IMR-90 (cell line): ENCODE results near the gene MOXD1. TPM values are rescaled to one million over a fixed set of nuclear protein-coding genes. Genes with fewer than 3 reads are reported as not detected.

Experiments
- ATAC-seq: fragments of 200-7000 bp; cut with Tn5 transposase; 2 replicates; pipeline ENCODE4 v1.9.1; 2020; ENCODE audit warnings: low read depth, mild to moderate bottlenecking, moderate library complexity
- BruUV-seq: library from RNA; stranded (reverse); fragments of 400-500 nt; replicated peaks from 2 replicates; lab custom pipeline; 2021; lab: Mats Ljungman, UMichigan
- CTCF ChIA-PET: fragments of 300-600 bp; formaldehyde crosslinking; extraction: SDS; loops from one replicate; lab custom pipeline; 2021; ENCODE audit warnings: antibody characterized with exemption; lab: Yijun Ruan, JAX
- POLR2A ChIA-PET: fragments of 300-600 bp; sonication (Branson Sonifier 250); formaldehyde crosslinking; loops from one replicate; lab custom pipeline; 2022; ENCODE audit warnings: antibody characterized with exemption; ENCODE audit not compliant: unreplicated experiment; lab: Charles Lee
- DNase-seq: peaks from one replicate; pipeline ENCODE4 v3.0.0; 2013
- H2AFZ ChIP-seq: replicated peaks from 2 replicates; pipeline ENCODE3; 2013; ENCODE audit warnings: low read length, mild to moderate bottlenecking; ENCODE audit not compliant: poor library complexity
- H2AK5ac ChIP-seq: 2 replicates; pipeline ENCODE4 v1.6.1; 2013; ENCODE audit warnings: low read depth, low read length, inconsistent platforms
- H2AK9ac ChIP-seq: replicated peaks from 2 replicates; pipeline ENCODE3; 2013; ENCODE audit warnings: mild to moderate bottlenecking, low read depth, low read length, moderate library complexity; ENCODE audit not compliant: poor library complexity
- H2BK120ac ChIP-seq: 2 replicates; pipeline ENCODE4 v1.6.1; 2013; ENCODE audit warnings: low read depth, low read length, inconsistent platforms
- H2BK15ac ChIP-seq: 3 replicates; pipeline ENCODE4 v1.6.1; 2013; ENCODE audit warnings: low read depth, low read length, inconsistent platforms
- H2BK20ac ChIP-seq: 2 replicates; pipeline ENCODE4 v1.6.1; 2013; ENCODE audit warnings: low read depth, mild to moderate bottlenecking, inconsistent platforms, low read length, moderate library complexity
- H2BK5ac ChIP-seq: 2 replicates; pipeline ENCODE4 v1.6.1; 2013; ENCODE audit warnings: mild to moderate bottlenecking, low read depth, low read length, inconsistent platforms; ENCODE audit not compliant: poor library complexity, severe bottlenecking
- H3K14ac ChIP-seq: replicated peaks from 2 replicates; pipeline ENCODE4 v1.6.1; 2013; ENCODE audit warnings: low read depth, low read length, inconsistent platforms
- H3K18ac ChIP-seq: 2 replicates; pipeline ENCODE4 v1.6.1; 2013; ENCODE audit warnings: low read depth, low read length, control low read depth
- H3K23ac ChIP-seq: 2 replicates; pipeline ENCODE4 v1.6.1; 2013; ENCODE audit warnings: low read depth, low read length, inconsistent platforms
- H3K27ac ChIP-seq: 2 replicates; pipeline ENCODE4 v1.5.1; 2013; ENCODE audit warnings: mild to moderate bottlenecking, control low read depth, low read length; ENCODE audit not compliant: insufficient read depth
- H3K27me3 ChIP-seq: 2 replicates; pipeline ENCODE4 v1.6.1; 2013; ENCODE audit warnings: low read length; ENCODE audit not compliant: control insufficient read depth, insufficient read depth
- H3K36me3 ChIP-seq: 2 replicates; pipeline ENCODE4 v1.6.1; 2013; ENCODE audit warnings: low read length, mixed read lengths; ENCODE audit not compliant: control insufficient read depth, insufficient read depth
- H3K4ac ChIP-seq: 2 replicates; pipeline ENCODE4 v1.6.1; 2013; ENCODE audit warnings: low read depth, low read length, inconsistent platforms
- H3K4me1 ChIP-seq: 2 replicates; pipeline ENCODE4 v1.6.1; 2013; ENCODE audit warnings: low read length, mixed read lengths; ENCODE audit not compliant: control insufficient read depth, insufficient read depth
- H3K4me2 ChIP-seq: 2 replicates; pipeline ENCODE4 v1.6.1; 2013; ENCODE audit warnings: low read depth, mild to moderate bottlenecking, control low read depth, low read length, moderate library complexity
- H3K4me3 ChIP-seq: 2 replicates; pipeline ENCODE4 v1.5.1; 2013; ENCODE audit warnings: low read depth, mild to moderate bottlenecking, control low read depth, low read length, moderate library complexity; ENCODE audit not compliant: insufficient read depth
- H3K56ac ChIP-seq: 2 replicates; pipeline ENCODE4 v1.6.1; 2013; ENCODE audit warnings: low read length, inconsistent platforms; ENCODE audit not compliant: insufficient read depth; ENCODE audit errors: extremely low read depth
- H3K79me1 ChIP-seq, 2 experiments: 2 replicates each; pipeline ENCODE4 v1.6.1; 2013; ENCODE audit warnings: low read length in 2 of 2, inconsistent platforms in 1 of 2, low read depth in 1 of 2
- H3K9ac ChIP-seq: 2 replicates; pipeline ENCODE4 v1.6.1; 2013; ENCODE audit warnings: low read depth, low read length, control low read depth
- H3K9me1 ChIP-seq: 2 replicates; pipeline ENCODE4 v1.6.1; 2013; ENCODE audit warnings: low read length, inconsistent platforms; ENCODE audit not compliant: insufficient read depth
- H3K9me3 ChIP-seq: 2 replicates; pipeline ENCODE4 v1.6.1; 2013; ENCODE audit warnings: low read length; ENCODE audit not compliant: control insufficient read depth, insufficient read depth
- H4K20me1 ChIP-seq: 2 replicates; pipeline ENCODE4 v1.6.1; 2013; ENCODE audit warnings: low read length, inconsistent platforms; ENCODE audit not compliant: insufficient read depth
- H4K5ac ChIP-seq: 2 replicates; pipeline ENCODE4 v1.6.1; 2013; ENCODE audit warnings: mild to moderate bottlenecking, low read depth, low read length, control low read depth
- H4K8ac ChIP-seq, 2 experiments: 2 replicates each; pipeline ENCODE4 v1.6.1; 2013; ENCODE audit warnings: low read depth in 2 of 2, low read length in 2 of 2, control low read depth in 1 of 2, inconsistent platforms in 1 of 2
- H4K91ac ChIP-seq: 2 replicates; pipeline ENCODE4 v1.6.1; 2013; ENCODE audit warnings: low read depth, low read length, inconsistent platforms; ENCODE audit not compliant: insufficient read depth
- CHD1 ChIP-seq: IDR thresholded peaks from 2 replicates; pipeline ENCODE4 v1.6.1; 2012; ENCODE audit warnings: low read depth, low read length, improper control_type of control experiment
- MAFK ChIP-seq: IDR thresholded peaks from 2 replicates; pipeline ENCODE4 v1.6.1; 2012; ENCODE audit warnings: low read depth, low read length, improper control_type of control experiment
- MAZ ChIP-seq: IDR thresholded peaks from 2 replicates; pipeline ENCODE4 v1.6.1; 2012; ENCODE audit warnings: low read depth, mild to moderate bottlenecking, low read length, improper control_type of control experiment, moderate library complexity, borderline replicate concordance
- MXI1 ChIP-seq: IDR thresholded peaks from 2 replicates; pipeline ENCODE4 v1.6.1; 2012; ENCODE audit warnings: low read depth, mild to moderate bottlenecking, low read length, moderate library complexity, borderline replicate concordance
- SMC3 ChIP-seq: fragments of 150-350 bp; IDR thresholded peaks from 2 replicates; pipeline ENCODE4 v1.6.1; 2016; ENCODE audit warnings: low read depth, mild to moderate bottlenecking, antibody characterized with exemption, low read length, moderate library complexity
- WGBS, 2 experiments: methylation state at CpG; one replicate each; pipeline versions ENCODE4 v1.1.5 to v1.1.7; 2013; ENCODE audit warnings: missing lambda C conversion rate in 2 of 2; ENCODE audit not compliant: insufficient read length in 1 of 2; ENCODE audit errors: extremely low coverage in 2 of 2; 5-methylcytosine and 5-hydroxymethylcytosine counted together
- dilution Hi-C: fragments of 300-500 bp; cut with HindIII; formaldehyde crosslinking; loops from one replicate; pipeline ENCODE4 v1.14.3; 2018; ENCODE audit warnings: low sequenced_read_pairs; ENCODE audit not compliant: unreplicated experiment
- in situ Hi-C: fragments of 300-500 bp; cut with MboI; formaldehyde crosslinking; loops from 3 replicates; pipeline ENCODE4 v1.14.3; 2019; ENCODE audit warnings: low sequenced_read_pairs, inconsistent platforms, mixed read lengths
- intact Hi-C: fragments of 100-400 bp; cut with micrococcal nuclease; formaldehyde crosslinking; loops from 2 replicates; pipeline ENCODE4 v1.10.0; 2022
- polyA plus RNA-seq, 3 experiments: library from polyadenylated mRNA; depleted of rRNA; stranded (reverse); fragments of >200 nt; gene quantifications; 2 replicates each; pipeline ENCODE4 v1.2.3, GENCODE V29; 2012; ENCODE audit warnings: low replicate concordance in 1 of 3
- total RNA-seq: library from RNA; depleted of rRNA; stranded (reverse); fragments of >200 nt; gene quantifications from 2 replicates; pipeline ENCODE4 v1.2.3, GENCODE V29; 2012
- TF ChIP-seq, protein P1 (sequence below): fragments of 150-350 bp; IDR thresholded peaks from 2 replicates; pipeline ENCODE4 v1.6.1; 2017; ENCODE audit warnings: mild to moderate bottlenecking, antibody characterized with exemption, low read length, low read depth

MOXD1 gene
- total and polyA plus RNA-seq, 2 of the 4 experiments (the other 2 are of a cell fraction) = 10.0 to 19.4 TPM

DNA sequence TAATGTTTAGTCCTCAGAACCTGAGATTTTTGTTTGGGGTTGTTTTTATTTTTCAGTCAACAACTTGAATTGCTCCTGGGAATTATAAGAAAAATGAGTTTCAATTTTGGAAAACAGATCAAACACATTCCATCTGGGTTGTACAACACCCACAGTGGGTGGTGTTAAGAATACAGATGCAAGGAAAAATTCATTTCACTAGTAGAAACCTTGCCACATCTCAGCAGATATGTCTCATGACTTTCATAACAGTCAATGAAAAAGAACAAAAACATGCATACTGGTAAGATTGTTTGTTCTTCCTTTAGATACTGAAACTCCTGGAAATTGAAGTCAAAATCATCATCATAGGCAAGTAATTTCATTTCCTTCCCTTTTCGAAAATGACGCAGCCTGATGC, 78.9 kb downstream of the MOXD1 start:
- no peak overlapping the region for H2BK15ac ChIP-seq
- no peak overlapping the region for H2BK120ac ChIP-seq
- H2AK5ac ChIP-seq = no peak overlapping the region
- no peaks in the 10 kb centered on the region for H3K27me3 ChIP-seq
- H3K9ac ChIP-seq = no peak overlapping the region
- ChIA-PET CTCF (no interaction called here), POLR2A (no interaction called here)
- H2BK20ac ChIP-seq = no peak overlapping the region
- H4K20me1 ChIP-seq = no peaks in the 10 kb centered on the region
- H2AFZ ChIP-seq = no peak overlapping the region
- peak; percentile 39 for DNase-seq
- dilution Hi-C loops (no loop called here), intact Hi-C loops (loop anchor here (5.0 kb wide), 1 partner anchor 35 kb away; no protein-coding TSS in a partner anchor), in situ Hi-C loops (no loop called here)
- TF ChIP-seq MAFK (no peak), SMC3 (no peak), MAZ (no peak), MXI1 (no peak), CHD1 (no peak)
- TF ChIP-seq, protein P1, sequence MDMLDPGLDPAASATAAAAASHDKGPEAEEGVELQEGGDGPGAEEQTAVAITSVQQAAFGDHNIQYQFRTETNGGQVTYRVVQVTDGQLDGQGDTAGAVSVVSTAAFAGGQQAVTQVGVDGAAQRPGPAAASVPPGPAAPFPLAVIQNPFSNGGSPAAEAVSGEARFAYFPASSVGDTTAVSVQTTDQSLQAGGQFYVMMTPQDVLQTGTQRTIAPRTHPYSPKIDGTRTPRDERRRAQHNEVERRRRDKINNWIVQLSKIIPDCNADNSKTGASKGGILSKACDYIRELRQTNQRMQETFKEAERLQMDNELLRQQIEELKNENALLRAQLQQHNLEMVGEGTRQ = no peak
- no peak overlapping the region for H4K91ac ChIP-seq
- peaks cover under 1% of the 10 kb centered on the region for H3K9me3 ChIP-seq
- ATAC-seq = no peak; the same call in 1 of the 2 replicates
- no peak overlapping the region for H3K56ac ChIP-seq
- peak overlapping the region; percentile 57; the same call in 1 of the 2 replicates for H3K18ac ChIP-seq
- no peak overlapping the region for H4K8ac ChIP-seq
- H3K27ac ChIP-seq = no peak overlapping the region
- no peak overlapping the region for H2AK9ac ChIP-seq
- no peak overlapping the region for H3K4ac ChIP-seq
- no peak overlapping the region for H3K14ac ChIP-seq
- no peak overlapping the region for H3K4me3 ChIP-seq
- no TSS peak for BruUV-seq
- no peak overlapping the region for H2BK5ac ChIP-seq
- H3K4me2 ChIP-seq = peak overlapping the region; percentile 51; the same call in 1 of the 2 replicates
- H3K79me1 ChIP-seq = no peaks in the 10 kb centered on the region
- peaks cover 2% of the 10 kb centered on the region for H3K4me1 ChIP-seq
- WGBS, 2 experiments = 100% methylated on average over 1 of the region's 2 CpGs; no CpG with 5 or more reads in 1 of the 2 experiments
- no peak overlapping the region for H3K23ac ChIP-seq
- H4K5ac ChIP-seq = peak overlapping the region; percentile 84; the same call in 1 of the 2 replicates
- no peaks in the 10 kb centered on the region for H3K9me1 ChIP-seq
- H3K36me3 ChIP-seq = peaks cover 1% of the 10 kb centered on the region; the same call in 1 of the 2 replicates
